Globus pallidus (tissue), 1 donor: Measurements from ENCODE around the gene NR6A1.

Experiments used
- DNase-seq: peaks from one replicate; pipeline ENCODE4 v3.0.0-alpha.2; 2015; ENCODE audit warnings: low spot score

The NR6A1 gene

DNA sequence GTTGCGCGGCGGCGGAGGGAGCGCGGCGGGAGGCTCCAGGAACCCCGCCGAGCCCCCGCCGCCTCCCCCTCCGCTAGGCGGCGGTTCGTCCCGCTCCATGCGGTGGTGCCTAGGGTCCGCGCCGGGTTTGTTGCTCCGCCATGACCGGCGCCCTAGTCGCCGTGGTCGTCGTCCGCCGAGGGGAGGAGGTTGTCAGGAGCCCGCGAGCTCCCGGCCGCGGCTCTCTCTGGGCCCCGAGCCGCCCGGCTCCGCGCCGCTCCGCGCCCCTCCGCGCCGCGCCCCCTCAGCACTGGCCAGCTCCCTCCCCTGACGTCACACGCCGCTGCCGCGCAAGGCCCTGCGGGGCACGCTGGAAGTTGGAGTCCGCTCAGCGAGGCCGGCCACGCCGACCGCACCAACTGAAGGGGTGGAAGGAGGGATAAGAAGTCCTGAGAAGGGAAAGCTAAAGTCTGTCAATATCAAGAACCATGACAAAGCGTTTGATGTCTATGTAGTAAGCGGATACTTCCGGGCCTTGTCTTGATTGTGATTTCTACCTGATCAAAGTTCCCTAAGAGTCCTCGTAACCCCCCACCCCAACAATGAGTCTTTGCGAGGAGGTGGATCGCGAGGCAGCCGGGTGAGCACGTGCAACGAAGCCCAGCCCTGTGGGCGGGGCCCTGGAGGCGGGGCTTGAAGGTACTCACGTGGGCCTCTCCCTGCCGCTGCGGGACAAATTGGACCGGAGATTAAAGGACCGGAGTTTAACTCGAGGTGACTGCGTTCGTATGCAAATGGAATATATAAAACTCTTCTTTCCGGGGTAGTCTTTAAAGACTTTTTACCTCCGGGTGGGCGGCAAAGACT, at the start of gene NR6A1:
Gene NR6A1, minus strand, starts transcription at position 291 of the 846 bp plus-strand sequence.
- peak; percentile 96 for DNase-seq

DNA sequence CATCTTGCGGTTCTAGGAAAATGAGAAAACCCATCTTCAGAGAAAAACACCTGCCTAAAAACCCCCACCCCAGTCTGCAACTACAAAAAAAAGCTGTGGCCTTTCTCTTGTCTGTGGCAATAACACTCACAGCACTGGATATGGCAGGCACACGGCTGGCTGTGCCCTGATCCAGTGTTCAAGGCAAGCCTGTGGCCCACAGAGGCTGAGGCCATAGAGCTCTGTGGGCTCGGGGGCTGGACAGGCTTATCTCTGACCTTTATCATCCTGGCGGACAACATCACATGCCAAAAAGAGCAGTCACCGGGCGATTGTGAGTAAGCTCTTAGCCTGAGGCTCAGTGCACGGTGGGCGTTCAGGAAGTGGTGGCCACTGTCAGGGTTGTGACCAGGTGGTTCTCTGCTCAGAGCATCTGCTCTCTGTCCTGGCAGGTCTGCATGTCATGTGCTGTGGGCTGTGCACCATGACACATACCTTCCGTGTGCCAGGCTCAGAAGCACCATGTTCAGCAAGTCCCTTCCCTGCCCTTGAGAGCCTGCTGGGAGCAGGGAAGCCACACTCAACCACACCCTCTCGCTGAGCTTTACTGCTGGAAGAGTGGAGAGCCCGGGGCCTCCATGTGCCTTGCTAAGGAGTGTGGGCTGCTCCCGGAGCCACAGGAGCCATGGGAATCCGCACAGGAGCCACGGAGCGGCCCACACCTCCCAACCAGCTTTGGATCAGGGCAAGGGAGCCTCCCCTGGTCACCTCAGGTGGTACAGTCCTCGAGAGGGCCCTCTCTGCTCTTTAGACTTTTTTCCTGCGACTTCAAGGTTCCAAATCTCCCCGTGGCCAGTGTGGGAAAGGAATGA, 47.5 kb upstream of the NR6A1 start:
- no peak for DNase-seq

GRCh38 chr9:124815601-124816000, 44.5 kb upstream of the NR6A1 start:
- DNase-seq: no peak

GRCh38 chr9:124814164-124814535, 43.0 kb upstream of the NR6A1 start:
- DNase-seq: no peak

DNA sequence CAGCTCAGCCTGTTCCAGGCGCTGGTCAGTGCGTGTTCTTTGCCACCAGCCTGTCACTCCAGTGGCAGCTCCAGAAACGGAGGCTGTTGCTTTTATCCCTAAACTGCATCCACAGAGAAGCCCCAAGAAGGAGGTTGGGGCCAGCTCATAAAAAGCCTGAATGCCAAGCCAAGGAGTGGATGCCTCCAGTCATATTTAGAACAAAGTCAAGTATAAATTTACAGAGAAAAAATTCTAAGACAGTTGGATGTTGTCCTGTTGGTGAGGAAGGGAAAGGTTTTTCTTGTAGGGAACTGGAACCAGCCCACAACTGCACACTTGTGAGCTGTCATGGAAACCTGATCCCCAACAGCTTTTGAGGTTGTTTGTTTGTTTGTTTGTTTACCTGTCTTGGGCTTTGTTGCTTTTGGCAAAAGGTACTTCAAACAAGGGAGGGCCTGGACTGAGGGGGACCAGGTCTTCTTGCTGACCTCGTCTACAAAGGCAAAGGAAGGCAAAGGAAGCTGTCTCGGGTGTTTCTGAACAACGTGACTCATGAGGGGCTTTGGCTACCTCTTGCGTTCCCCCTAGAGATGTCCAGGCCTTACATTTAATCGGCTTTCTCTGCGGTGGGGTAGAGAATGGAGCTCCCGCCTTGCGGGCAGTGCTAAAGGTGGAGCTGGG, 42.5 kb upstream of the NR6A1 start:
- DNase-seq: no peak

GRCh38 chr9:124813041-124813440, 41.9 kb upstream of the NR6A1 start:
- no peak for DNase-seq

DNA sequence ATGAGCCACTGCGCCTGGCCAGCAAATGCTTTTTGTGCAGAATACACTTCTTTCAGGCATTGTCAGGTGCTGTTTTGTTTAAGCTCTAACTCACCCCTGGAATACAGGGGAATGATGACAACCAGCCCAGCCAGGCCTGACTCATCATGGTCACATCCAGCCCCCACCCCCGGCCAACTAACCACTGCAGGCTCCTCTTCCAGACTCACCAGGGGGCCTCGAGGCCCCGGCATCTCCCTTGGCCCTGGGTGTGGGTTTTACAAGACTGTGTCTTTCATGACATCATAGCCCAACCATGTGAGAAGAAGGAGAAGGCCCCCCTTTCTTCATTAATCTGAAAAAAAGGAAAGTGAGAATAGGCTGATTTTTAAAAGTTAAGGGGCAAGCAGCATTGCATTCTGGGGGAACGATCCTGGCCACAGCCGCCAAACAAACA, 41.3 kb upstream of the NR6A1 start:
- no peak for DNase-seq

DNA sequence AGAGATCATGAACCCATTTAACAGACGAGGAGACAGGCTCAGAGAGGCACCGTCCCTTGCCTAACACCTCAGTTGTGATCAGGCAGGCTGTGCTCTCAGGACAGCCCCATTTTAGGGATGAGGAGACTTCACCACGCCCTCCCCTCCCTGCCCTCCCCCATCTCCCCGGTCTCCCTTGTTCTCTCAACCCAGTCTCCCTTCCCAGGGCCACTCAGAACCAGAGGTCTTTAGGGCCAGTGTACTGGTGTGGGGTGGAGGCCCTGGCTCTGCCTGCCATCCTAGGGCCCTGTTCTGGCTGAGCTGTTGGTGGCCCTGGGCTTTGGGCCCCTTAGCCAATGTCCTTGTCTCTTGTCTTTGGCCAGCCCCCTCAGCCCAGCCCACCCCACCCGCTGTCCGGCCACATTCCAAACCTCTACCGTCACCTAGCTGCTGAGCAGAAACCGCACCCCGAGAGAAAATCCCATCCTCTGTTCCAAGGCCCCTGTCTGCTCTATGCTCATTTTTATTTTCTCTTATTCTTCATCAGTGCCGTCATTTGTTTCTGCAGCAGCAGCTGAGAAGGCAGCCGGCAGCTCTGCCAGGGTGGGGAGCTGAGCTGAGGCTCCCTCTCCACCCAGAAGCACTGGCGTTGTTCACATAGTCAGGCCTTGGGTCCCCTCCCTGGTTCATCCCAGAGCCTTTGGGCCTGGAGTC, 39.7 kb upstream of the NR6A1 start:
- DNase-seq: no peak

GRCh38 chr9:124809741-124810500, 38.8 kb upstream of the NR6A1 start:
- DNase-seq: no peak

DNA sequence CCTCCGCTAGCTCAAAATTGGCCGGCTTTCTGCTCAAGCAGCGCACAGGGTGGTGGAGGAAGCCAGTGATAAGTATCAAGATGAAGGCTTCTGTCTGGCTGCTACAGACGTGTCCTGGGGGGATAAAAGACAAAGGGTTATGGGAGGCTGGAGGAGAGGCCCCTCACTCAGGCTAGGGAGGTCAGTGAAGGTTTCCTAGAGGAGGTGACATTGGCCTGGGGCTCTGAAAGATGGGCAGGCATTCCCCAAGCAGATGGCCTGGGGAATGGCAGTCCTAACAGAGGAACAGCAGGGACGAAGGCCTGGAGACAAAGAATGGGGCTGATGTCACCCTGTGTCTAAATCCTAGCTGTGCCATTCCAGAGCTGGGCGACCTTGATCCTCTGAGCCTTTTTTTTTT, 38.1 kb upstream of the NR6A1 start:
- no peak for DNase-seq

DNA sequence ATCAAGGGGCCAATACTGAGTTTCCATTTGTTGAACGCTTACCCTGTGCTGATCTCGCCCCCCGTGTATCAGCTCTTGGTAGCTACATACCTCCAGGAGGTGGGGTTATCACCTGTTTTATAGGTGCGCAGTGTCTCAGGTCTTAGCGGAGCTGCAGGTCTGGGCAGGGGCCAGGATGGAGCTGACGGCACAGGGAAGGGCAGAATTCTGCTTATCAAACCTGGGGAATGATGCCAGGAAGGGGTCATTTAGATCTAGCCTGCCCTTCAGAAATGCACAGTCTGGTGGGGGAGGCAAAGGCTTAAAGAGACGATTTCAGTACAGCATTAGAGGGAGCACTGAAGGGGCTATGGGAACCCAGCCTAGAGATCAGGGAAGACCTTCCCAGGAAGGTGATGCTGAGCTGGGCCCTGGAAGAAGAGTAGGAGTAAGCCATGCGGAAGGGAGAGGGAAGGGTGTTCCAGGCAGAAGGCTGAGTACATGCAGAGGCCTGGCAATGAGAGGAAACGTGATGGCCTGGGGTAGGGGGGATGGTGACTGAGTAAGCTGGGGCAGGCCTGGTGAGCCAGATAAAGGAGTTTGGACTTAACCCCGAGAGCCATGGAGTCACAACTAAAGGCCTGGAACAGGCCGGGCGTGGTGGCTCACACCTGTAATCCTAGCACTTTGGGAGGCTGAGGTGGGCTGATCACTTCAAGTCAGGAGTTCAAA, 37.3 kb upstream of the NR6A1 start:
- no peak for DNase-seq

DNA sequence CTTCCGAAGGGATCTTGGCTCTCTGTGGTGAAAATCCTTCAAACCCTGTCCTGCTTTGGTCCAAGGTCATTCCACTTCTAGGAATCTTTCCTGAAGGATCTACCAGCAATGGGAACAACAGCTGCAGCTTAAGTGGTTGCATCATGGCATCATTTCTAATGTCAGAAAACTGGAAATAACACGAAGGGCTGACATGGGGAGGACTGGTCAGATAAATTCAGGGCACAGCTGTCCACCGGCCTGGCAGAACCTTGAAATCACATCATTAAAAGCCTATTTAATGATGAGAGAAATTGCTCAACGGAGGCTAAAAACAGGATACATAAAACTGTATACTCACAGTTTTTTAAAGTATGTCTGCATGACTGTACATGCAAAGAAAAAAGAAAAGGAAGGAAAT, 34.1 kb upstream of the NR6A1 start:
- no peak for DNase-seq

DNA sequence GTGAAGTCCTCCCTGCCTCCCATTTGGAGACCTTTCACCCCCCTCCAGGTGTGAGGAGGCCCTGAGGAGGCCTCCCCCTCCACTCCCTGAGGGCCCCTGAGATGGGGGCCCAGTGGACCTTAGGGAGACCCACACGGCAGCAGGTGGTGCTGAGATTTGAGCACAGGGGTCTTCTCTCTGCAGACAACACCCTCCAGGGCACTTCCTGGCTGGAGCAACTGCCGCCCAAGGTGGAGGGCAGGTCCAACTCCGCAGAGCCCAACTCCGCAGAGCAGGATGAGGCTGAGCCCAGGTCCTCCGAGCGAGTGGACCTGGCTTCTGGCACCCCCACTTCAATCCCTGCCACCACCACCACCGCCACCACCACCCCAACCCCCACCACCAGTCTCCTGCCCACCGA, 32.8 kb upstream of the NR6A1 start:
- DNase-seq: no peak

GRCh38 chr9:124802426-124802825, 31.3 kb upstream of the NR6A1 start:
- no peak for DNase-seq

DNA sequence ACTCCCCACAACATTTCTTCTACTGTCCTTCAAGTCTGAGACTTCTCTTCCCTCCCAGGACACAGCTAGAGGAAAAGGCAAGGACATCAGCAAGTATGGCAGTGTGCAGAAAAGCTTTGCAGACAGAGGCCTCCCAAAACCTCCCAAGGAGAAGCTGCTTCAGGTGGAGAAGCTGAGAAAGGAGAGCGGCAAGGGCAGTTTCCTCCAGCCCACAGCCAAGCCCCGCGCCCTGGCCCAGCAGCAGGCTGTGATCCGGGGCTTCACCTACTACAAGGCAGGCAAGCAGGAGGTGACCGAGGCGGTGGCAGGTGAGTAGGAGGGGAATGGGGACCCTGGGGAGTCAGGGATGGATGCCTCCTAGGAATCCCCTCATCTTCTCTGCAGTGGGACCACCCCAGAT, 30.2 kb upstream of the NR6A1 start:
- DNase-seq: no peak

DNA sequence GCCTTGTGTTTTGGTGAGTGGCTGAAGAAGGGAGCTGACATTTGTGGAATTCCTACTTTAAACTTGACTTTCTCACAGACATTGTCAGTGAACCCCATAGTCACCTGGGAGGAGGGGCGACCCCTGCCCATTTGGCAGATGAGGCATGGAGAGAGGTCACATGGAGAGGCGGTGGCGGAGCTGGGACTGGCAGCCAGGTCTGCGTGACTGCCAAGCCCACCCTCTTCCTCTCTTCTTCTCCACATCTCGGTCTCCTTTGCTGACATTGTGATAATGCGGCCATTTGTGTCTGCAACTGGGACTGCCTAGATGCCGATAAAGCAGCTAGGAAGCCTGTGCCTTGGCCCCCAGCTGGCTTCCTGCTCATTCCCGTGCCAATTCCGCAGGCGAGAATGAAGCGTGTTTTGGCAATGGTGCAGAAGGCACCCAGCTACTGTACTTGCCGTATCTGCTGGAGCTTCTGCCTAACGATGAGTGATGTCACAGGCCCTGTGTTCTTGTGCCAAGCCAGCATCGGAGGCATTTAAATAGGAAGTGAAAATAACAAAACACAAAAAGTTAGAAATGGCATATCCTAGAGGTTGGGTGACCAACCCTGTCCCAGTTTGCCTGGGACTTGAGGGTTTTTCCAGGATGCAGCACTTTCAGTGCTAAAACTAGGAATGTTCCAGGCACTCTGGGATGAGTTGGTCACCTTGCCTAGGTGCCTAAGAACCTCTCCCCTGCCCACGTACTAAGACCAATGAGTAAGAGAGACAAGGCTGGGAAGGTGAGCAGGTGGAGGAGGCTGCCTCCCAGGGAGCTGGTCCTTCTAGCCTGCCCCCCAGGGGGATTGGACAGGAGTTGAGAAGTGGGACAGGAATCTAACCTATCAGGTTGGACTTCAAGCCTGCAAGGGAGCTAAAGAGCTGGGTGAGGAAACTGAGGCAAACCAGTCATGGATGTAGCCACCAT, 29.5 kb upstream of the NR6A1 start:
- peak; percentile 39 for DNase-seq

DNA sequence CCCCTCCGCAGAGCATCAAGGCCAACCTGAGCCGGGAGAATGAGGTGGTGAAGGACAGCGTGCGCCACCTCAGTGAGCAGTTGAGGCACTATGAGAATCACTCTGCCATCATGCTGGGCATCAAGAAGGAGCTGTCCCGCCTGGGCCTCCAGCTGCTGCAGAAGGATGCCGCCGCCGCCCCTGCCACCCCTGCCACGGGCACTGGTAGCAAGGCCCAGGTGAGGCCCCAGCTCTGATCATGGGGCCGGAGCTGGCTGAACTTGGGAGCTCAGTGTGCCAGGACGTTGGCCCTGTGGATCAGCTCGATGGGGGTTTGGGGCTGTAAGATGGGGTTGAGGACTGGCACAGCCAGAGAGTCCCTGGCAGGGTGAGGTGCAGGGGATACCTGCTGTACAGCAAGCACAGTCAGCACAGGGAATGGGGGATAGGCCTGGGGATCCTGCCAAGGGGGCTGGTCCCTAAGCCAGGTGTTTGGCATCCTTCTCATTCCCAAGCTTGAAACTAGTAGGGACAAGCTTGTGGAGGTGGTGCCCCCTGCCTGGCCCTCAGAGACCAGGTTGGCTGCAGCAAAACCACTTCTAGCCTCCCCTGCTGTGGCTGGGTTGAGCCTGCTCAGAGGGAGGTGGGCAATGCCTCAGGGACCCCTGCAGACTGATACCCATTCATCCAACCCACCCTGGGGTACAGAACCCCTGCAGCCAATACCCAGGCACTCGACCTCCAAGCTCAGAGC, 28.3 kb upstream of the NR6A1 start:
- DNase-seq: no peak

GRCh38 chr9:124797343-124798103, 26.4 kb upstream of the NR6A1 start:
- no peak for DNase-seq
